ENCODE data around the gene KCNQ2. TPM values are rescaled to one million over a fixed set of nuclear protein-coding genes. Genes with fewer than 3 reads are reported as not detected.

The KCNQ2 gene
- total RNA-seq, 4 donors from 2014 or later, result 0.19 to 0.40 (median 0.40) TPM; not detected in 1

DNA sequence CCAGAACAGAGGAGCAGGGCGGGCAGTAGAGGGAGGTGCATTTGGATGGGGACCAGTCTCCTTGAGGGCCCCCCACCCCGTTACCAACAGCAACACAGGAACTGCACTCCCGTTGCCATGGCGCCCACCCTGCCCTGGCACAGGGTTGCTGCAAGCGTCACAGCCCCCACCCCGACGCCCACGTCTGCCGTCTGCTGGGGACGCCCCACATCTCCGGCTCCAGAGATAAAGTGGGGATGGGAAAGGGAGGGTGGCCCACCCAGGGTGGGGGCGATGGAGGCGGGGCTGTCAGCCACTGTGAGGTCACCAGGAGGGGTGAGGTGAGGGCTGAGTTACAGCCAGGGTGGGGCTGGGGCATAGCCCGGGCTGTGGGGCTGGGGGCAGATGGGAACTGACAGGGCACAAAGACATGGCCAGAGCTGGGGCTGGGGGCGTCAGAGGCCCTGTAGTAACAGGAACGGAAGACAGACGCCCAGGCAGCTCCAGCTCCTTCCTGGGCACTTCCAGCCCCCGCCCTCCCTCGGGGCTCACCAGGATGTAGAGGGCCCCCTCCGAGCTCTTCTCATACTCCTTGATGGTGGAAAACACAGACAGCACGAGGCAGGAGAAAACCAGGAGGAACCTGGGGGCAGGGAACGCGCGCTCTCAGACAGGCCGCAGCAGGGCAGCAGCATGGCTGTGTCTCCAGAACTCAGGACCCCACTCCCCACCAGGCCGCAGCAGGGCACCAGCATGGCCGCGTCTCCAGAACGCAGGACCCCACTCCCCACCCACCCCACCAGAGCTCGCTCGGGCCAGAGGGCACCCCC is 26.0 kb downstream of the KCNQ2 start:
- no peaks in the 10 kb centered on the region for H3K36me3 ChIP-seq
- no peaks in the 10 kb centered on the region for H3K9me3 ChIP-seq
- H3K27ac ChIP-seq, result no peak overlapping the region
- peaks cover 63% of the 10 kb centered on the region for H3K27me3 ChIP-seq
- no peak overlapping the region for H3K4me3 ChIP-seq
- WGBS, 2 donors (ENCODE audit: low coverage in 1 of 2), result 33 to 50% methylated on average over 2 to 5 of the region's 31 CpGs
- H3K4me1 ChIP-seq, result no peaks in the 10 kb centered on the region
- no peak for TF ChIP-seq POLR2A (IDR thresholded peaks at IDR 0.05)
- no peak for TF ChIP-seq POLR2AphosphoS5 (IDR thresholded peaks at IDR 0.05)
- TF ChIP-seq, protein P1, sequence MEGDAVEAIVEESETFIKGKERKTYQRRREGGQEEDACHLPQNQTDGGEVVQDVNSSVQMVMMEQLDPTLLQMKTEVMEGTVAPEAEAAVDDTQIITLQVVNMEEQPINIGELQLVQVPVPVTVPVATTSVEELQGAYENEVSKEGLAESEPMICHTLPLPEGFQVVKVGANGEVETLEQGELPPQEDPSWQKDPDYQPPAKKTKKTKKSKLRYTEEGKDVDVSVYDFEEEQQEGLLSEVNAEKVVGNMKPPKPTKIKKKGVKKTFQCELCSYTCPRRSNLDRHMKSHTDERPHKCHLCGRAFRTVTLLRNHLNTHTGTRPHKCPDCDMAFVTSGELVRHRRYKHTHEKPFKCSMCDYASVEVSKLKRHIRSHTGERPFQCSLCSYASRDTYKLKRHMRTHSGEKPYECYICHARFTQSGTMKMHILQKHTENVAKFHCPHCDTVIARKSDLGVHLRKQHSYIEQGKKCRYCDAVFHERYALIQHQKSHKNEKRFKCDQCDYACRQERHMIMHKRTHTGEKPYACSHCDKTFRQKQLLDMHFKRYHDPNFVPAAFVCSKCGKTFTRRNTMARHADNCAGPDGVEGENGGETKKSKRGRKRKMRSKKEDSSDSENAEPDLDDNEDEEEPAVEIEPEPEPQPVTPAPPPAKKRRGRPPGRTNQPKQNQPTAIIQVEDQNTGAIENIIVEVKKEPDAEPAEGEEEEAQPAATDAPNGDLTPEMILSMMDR (IDR thresholded peaks at IDR 0.05), result no peak
- no peak for TF ChIP-seq EP300 (IDR thresholded peaks at IDR 0.05)
- no peak for ATAC-seq

DNA sequence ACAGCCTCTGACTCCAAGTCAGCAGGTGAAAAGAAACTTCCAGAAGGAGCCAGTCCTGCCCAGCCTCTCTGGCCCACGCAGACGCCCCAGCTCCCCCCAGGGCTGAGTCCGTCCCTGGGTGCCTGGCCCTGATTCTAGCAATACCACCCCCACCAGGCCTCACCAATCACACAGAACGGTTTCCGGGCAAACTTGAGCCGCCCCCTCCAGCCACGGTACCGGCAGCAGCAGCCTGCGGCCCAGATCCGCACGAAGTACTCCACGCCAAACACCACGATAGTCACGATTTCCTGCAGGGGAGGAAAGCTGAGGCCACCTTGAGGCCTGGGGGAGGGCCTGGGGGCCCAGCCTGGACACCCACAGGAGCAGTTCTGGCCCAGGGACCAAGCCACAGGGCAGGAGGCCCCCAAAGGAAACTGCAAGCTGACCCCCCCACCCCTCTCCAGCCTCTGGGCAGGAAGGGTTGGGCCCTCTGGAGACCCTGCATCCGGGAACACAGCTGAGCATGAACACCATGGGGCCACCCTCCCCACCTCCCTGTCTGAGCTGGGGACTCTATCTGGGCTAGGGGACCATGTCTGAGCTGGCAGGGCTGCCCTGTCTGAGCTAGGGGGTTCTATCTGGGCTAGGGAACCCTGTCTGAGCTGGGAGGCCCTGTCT is 27.2 kb downstream of the KCNQ2 start:
- H3K27me3 ChIP-seq, result peaks cover 62% of the 10 kb centered on the region
- H3K4me1 ChIP-seq, result no peaks in the 10 kb centered on the region
- H3K9me3 ChIP-seq, result no peaks in the 10 kb centered on the region
- H3K36me3 ChIP-seq, result no peaks in the 10 kb centered on the region
- no peak for TF ChIP-seq EP300 (IDR thresholded peaks at IDR 0.05)
- no peak for TF ChIP-seq POLR2AphosphoS5 (IDR thresholded peaks at IDR 0.05)
- no peak for TF ChIP-seq POLR2A (IDR thresholded peaks at IDR 0.05)
- TF ChIP-seq, protein P1 (IDR thresholded peaks at IDR 0.05), result no peak
- WGBS, 2 donors (ENCODE audit: low coverage in 1 of 2), result no CpG with 5 or more reads among the region's 15 CpGs
- ATAC-seq, result no peak
- no peak overlapping the region for H3K27ac ChIP-seq
- H3K4me3 ChIP-seq, result no peak overlapping the region

DNA sequence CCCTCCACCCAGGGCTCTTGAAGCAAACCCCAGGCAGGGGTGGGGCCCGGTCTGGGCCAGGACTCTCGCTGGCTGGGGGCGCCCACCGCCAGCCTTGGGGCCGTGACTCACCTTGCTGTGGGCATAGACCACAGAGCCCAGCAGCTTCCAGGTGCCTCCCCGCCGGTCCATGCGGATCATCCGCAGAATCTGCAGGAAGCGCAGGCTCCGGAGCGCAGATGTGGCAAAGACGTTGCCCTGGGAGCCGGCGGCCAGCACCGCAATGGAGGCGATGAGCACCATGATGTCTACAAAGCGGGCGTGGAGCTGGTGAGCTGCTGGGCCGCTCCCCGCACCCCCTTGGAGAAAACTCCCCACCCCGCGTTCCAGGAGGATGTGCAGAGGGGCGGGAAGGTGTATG is 27.9 kb downstream of the KCNQ2 start:
- 100% methylated on average over 4 of the region's 24 CpGs; no CpG with 5 or more reads in 1 of the 2 donors for WGBS, 2 donors (ENCODE audit: low coverage in 1 of 2)
- no peak overlapping the region for H3K27ac ChIP-seq
- H3K27me3 ChIP-seq, result peaks cover 62% of the 10 kb centered on the region
- no peaks in the 10 kb centered on the region for H3K36me3 ChIP-seq
- no peak overlapping the region for H3K4me3 ChIP-seq
- TF ChIP-seq EP300 (IDR thresholded peaks at IDR 0.05), result no peak
- TF ChIP-seq POLR2A (IDR thresholded peaks at IDR 0.05), result no peak
- TF ChIP-seq, protein P1 (IDR thresholded peaks at IDR 0.05), result no peak
- no peak for TF ChIP-seq POLR2AphosphoS5 (IDR thresholded peaks at IDR 0.05)
- no peaks in the 10 kb centered on the region for H3K4me1 ChIP-seq
- H3K9me3 ChIP-seq, result no peaks in the 10 kb centered on the region
- ATAC-seq, result no peak

DNA sequence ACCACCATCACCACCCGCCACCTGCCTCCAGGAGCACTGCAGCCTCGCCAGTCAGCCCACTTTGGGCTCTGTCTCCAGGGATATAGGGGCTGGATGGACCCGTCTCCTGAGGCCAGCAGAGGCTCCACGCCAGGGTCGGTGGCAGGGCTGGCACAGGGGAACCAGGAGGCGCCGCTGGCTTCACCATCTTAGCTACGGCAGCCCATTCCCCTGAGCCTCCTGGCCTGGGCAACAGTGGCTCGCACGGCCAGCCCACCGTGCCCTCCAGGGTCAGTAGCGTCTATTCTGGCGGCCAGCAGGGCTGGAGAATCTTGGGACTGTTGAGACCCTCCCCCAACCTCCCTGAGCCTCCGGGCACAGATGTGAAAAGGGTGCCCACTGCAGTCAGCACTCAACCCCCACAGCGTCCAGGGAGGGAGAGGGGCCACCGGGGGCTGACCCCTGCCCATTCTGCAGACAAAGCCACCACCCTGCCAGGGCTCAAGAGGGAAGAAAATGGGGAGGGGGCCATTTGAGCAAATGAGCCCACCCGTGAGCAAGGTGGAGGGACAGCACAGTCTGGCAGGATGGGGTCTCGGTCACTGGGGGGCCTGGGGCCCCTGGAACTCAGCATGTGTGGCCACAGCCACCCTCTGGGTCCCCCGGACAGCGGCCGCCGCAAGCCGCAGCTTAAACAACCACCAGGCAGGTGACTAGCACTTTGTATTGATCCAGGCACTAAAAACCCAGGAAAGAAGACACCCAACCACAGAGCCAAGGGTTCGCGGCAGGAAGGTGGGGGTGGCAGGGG is 28.7 kb downstream of the KCNQ2 start:
- Histone ChIP-seq H3K27ac (no peak overlapping the region), H3K27me3 (peaks cover 62% of the 10 kb centered on the region), H3K4me3 (no peak overlapping the region), H3K9me3 (no peaks in the 10 kb centered on the region), H3K36me3 (no peaks in the 10 kb centered on the region), H3K4me1 (no peaks in the 10 kb centered on the region)
- WGBS, 2 donors (ENCODE audit: low coverage in 1 of 2), result 63 to 93% methylated on average over 4 to 5 of the region's 25 CpGs
- ATAC-seq, result no peak
- no peak for TF ChIP-seq EP300 (IDR thresholded peaks at IDR 0.05)
- TF ChIP-seq, protein P1 (IDR thresholded peaks at IDR 0.05), result no peak
- no peak for TF ChIP-seq POLR2A (IDR thresholded peaks at IDR 0.05)
- no peak for TF ChIP-seq POLR2AphosphoS5 (IDR thresholded peaks at IDR 0.05)

All from gastroesophageal sphincter (tissue), 4 donors.